GM12891 (cell line): ENCODE results near the gene LRRC56.

Experiments
- DNase-seq: peaks from one replicate; pipeline ENCODE4 v3.0.0; 2011; ENCODE audit warnings: low spot score; ENCODE audit not compliant: insufficient read length
- FAIRE-seq: peaks from 2 replicates; lab custom pipeline; 2011; peaks lifted over from hg19 to GRCh38; lab: Jason Lieb, UNC
- PAX5 ChIP-seq: IDR thresholded peaks from 2 replicates; pipeline ENCODE4 v1.6.1; 2011; ENCODE audit warnings: low read length, moderate library complexity, mild to moderate bottlenecking; ENCODE audit not compliant: insufficient read depth, severe bottlenecking
- POLR2A ChIP-seq: IDR thresholded peaks from 2 replicates; pipeline ENCODE4 v1.6.1; 2011; ENCODE audit warnings: low read depth, low read length, control low read depth
- POLR2AphosphoS5 ChIP-seq: IDR thresholded peaks from 2 replicates; pipeline ENCODE4 v1.6.1; 2011; ENCODE audit warnings: low read depth, low read length, control low read depth
- POU2F2 ChIP-seq: IDR thresholded peaks from 2 replicates; pipeline ENCODE4 v1.6.1; 2011; ENCODE audit warnings: low read depth, mild to moderate bottlenecking, control low read depth, low read length, moderate library complexity
- SPI1 ChIP-seq: IDR thresholded peaks from 2 replicates; pipeline ENCODE4 v1.6.1; 2011; ENCODE audit warnings: low read depth, low read length, control low read depth
- TAF1 ChIP-seq: IDR thresholded peaks from 2 replicates; pipeline ENCODE4 v1.6.1; 2011; ENCODE audit warnings: low read depth, low read length, control low read depth

The LRRC56 gene

GRCh38 chr11:520428-521176 lies 16.7 kb upstream of the LRRC56 start:
- TF ChIP-seq POLR2A = no peak
- no peak for TF ChIP-seq PAX5
- TF ChIP-seq TAF1 = no peak
- TF ChIP-seq SPI1 = no peak
- TF ChIP-seq POLR2AphosphoS5 = no peak
- TF ChIP-seq POU2F2 = no peak
- FAIRE-seq = no peak
- no peak for DNase-seq

DNA sequence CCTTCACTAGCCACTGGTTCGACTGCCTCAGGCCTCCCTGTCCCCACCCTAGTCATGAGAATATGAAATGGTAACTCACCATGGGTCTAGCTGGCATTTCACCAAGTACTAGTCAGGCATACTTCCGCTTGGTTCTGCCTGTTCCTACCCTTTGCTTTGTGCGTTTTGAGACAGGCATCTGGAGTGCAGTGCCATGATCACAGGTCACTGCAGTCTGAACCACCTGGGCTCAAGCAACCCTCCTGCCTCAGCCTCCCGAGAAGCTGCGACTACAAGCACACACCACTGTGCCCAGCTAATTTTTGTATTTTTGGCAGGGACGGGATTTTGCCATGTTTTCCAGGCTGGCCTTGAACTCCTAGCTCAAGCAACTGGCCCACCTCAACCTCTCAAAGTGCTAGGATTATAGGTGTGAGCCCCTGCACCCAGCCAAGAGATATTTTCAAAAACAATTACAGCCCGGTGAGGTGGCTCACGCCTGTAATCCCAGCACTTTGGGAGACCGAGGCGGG lies 16.1 kb upstream of the LRRC56 start:
- DNase-seq = no peak
- no peak for FAIRE-seq
- TF ChIP-seq POU2F2 = no peak
- no peak for TF ChIP-seq POLR2A
- TF ChIP-seq SPI1 = no peak
- no peak for TF ChIP-seq PAX5
- TF ChIP-seq POLR2AphosphoS5 = no peak
- TF ChIP-seq TAF1 = no peak

DNA sequence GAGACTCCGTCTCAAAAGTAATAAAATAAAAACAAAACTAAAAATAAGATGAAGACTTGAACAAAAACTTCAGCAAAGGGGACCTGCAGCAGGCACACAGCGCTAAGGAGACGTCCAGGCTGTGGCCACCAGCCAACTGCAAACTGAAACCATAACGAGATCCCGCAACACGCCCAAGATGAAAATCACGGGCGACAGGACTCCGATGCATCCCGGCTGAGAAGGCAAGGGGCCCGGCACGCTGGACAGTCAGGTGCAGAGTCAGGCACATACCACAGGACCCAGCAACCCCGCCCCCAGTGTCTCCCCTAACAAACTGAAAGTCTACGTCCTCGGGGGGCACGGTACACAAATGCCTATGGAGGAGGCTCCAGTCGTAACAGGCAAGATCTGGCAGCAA lies 11.1 kb upstream of the LRRC56 start:
- TF ChIP-seq POLR2A (no peak), TAF1 (no peak), POU2F2 (no peak), PAX5 (no peak), POLR2AphosphoS5 (no peak), SPI1 (no peak)
- FAIRE-seq (no peak), DNase-seq (no peak)

DNA sequence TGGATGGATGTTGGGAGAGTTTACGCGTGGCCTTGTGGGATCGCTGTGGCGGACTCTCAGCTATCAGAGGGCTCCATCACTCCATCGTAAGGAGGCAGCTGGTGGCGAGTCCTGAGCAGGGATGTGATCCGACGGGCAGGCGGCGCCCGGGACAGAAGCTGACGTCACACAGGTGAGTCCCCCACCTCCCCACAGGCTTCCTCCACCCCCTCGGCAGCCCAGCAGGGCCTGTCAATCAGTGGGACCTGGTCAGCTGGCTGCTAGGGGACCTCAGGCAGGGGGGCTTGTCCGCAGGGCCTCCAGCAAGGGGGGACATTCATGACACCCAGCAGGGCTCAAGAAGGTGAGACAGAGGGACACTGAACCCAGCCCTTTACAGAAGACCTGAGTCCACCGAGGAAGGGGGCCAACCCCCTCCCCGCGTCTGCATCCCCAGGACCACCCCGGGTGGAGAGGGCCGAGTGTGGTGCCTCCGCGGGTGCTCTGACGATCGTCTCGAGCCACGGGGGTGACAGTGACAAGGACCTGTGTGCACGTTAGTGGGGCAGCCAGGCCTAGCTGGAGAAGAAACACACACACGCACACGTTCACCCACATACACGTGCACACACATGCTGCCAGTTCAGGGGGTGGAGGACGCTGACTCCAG lies 9.0 kb upstream of the LRRC56 start:
- DNase-seq (no peak), FAIRE-seq (no peak)
- no peak for TF ChIP-seq POLR2A
- no peak for TF ChIP-seq POU2F2
- no peak for TF ChIP-seq PAX5
- TF ChIP-seq POLR2AphosphoS5 = no peak

- no peak for TF ChIP-seq POLR2A
- TF ChIP-seq SPI1 = no peak
- no peak for TF ChIP-seq POU2F2
- TF ChIP-seq PAX5 = no peak
- no peak for TF ChIP-seq TAF1
- no peak for TF ChIP-seq POLR2AphosphoS5
These were observed 8.3 kb upstream of the LRRC56 start for GRCh38 chr11:528815-529727.

GRCh38 chr11:529728-530411 lies 7.5 kb upstream of the LRRC56 start:
- no peak for DNase-seq
- TF ChIP-seq SPI1 (no peak), POLR2A (no peak), POU2F2 (no peak), POLR2AphosphoS5 (no peak), PAX5 (no peak), TAF1 (no peak)
- no peak for FAIRE-seq

More at GRCh38 chr11:528815-529727, 8.3 kb upstream of the LRRC56 start:
- no peak for DNase-seq
- no peak for FAIRE-seq

- FAIRE-seq = no peak
- TF ChIP-seq TAF1 = no peak
- TF ChIP-seq POU2F2 = no peak
- no peak for TF ChIP-seq POLR2AphosphoS5
- DNase-seq = no peak
These were observed 6.1 kb upstream of the LRRC56 start for GRCh38 chr11:530960-531831.

GRCh38 chr11:531919-532526 lies 5.3 kb upstream of the LRRC56 start:
- TF ChIP-seq TAF1 = no peak
- TF ChIP-seq POLR2AphosphoS5 = no peak
- no peak for TF ChIP-seq PAX5
- TF ChIP-seq SPI1 = no peak
- TF ChIP-seq POLR2A = no peak
- no peak for TF ChIP-seq POU2F2
- FAIRE-seq (no peak), DNase-seq (no peak)
